Measurements from ENCODE around the gene CAPZA2.

DNA sequence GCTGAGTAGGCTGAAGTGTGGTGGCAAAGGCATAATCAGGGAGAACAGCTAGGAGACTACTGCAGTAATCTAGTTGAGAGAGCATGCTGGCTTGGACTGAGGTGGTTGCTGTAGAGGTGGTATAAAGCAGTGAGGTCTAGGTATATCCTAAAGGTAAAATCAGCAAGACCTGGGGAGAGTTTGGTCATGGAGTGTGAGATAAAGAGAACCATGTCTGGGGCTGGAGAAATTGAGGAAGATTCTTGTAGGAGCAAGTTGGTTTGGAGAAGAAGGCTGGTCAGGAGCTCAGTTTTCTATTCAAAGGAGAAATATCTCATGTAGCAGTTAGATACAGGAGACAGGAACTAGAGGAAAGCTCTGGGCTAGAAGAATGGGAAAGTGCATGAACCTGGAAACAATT, 58.0 kb downstream of the CAPZA2 start:
- TF ChIP-seq ZNF565 (CRISPR knock-in tag; conservative IDR thresholded peaks at IDR 0.05; ENCODE audit: low read depth) (no peak), SNAI2 (CRISPR knock-in tag; IDR thresholded peaks at IDR 0.05) (no peak)
- TF ChIP-seq, protein P1, sequence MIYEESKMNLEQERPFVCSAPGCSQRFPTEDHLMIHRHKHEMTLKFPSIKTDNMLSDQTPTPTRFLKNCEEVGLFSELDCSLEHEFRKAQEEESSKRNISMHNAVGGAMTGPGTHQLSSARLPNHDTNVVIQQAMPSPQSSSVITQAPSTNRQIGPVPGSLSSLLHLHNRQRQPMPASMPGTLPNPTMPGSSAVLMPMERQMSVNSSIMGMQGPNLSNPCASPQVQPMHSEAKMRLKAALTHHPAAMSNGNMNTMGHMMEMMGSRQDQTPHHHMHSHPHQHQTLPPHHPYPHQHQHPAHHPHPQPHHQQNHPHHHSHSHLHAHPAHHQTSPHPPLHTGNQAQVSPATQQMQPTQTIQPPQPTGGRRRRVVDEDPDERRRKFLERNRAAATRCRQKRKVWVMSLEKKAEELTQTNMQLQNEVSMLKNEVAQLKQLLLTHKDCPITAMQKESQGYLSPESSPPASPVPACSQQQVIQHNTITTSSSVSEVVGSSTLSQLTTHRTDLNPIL (CRISPR knock-in tag; IDR thresholded peaks at IDR 0.05; ENCODE audit: low read depth): no peak
- TF ChIP-seq, protein P2, sequence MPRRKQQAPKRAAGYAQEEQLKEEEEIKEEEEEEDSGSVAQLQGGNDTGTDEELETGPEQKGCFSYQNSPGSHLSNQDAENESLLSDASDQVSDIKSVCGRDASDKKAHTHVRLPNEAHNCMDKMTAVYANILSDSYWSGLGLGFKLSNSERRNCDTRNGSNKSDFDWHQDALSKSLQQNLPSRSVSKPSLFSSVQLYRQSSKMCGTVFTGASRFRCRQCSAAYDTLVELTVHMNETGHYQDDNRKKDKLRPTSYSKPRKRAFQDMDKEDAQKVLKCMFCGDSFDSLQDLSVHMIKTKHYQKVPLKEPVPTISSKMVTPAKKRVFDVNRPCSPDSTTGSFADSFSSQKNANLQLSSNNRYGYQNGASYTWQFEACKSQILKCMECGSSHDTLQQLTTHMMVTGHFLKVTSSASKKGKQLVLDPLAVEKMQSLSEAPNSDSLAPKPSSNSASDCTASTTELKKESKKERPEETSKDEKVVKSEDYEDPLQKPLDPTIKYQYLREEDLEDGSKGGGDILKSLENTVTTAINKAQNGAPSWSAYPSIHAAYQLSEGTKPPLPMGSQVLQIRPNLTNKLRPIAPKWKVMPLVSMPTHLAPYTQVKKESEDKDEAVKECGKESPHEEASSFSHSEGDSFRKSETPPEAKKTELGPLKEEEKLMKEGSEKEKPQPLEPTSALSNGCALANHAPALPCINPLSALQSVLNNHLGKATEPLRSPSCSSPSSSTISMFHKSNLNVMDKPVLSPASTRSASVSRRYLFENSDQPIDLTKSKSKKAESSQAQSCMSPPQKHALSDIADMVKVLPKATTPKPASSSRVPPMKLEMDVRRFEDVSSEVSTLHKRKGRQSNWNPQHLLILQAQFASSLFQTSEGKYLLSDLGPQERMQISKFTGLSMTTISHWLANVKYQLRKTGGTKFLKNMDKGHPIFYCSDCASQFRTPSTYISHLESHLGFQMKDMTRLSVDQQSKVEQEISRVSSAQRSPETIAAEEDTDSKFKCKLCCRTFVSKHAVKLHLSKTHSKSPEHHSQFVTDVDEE (CRISPR knock-in tag; IDR thresholded peaks at IDR 0.05): no peak
- TF ChIP-seq, protein P3, sequence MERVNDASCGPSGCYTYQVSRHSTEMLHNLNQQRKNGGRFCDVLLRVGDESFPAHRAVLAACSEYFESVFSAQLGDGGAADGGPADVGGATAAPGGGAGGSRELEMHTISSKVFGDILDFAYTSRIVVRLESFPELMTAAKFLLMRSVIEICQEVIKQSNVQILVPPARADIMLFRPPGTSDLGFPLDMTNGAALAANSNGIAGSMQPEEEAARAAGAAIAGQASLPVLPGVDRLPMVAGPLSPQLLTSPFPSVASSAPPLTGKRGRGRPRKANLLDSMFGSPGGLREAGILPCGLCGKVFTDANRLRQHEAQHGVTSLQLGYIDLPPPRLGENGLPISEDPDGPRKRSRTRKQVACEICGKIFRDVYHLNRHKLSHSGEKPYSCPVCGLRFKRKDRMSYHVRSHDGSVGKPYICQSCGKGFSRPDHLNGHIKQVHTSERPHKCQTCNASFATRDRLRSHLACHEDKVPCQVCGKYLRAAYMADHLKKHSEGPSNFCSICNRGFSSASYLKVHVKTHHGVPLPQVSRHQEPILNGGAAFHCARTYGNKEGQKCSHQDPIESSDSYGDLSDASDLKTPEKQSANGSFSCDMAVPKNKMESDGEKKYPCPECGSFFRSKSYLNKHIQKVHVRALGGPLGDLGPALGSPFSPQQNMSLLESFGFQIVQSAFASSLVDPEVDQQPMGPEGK (CRISPR knock-in tag; IDR thresholded peaks at IDR 0.05; ENCODE audit: borderline replicate concordance): no peak

All from SK-N-SH treated with all-trans-retinoic acid at 6 μM for 48 hours (cell line).